Measurements from ENCODE around the gene ADORA3. TPM values are rescaled to one million over a fixed set of nuclear protein-coding genes. Genes with fewer than 3 reads are reported as not detected.

The ADORA3 gene

Small RNA genes within 50 kb of the gene (small RNA-seq; reads per million reads assigned to genes)
- gene RNU6-792P (ENCODE audit: insufficient read depth) = not detected

Measured in mesendoderm (in vitro differentiated cells).